ENCODE results near the gene KIR3DL3. TPM values are rescaled to one million over a fixed set of nuclear protein-coding genes. Genes with fewer than 3 reads are reported as not detected.
"Not testable (repeated sequence)": the region's sequence is repeated elsewhere in the genome, so short reads cannot be mapped to it uniquely, and the experiment has no call there.

KIR3DL3 gene
- total and polyA plus RNA-seq, 2 donors (not counting 1 experiment from before 2014, with no cell fraction given) = not detected

GRCh38 chr19:54770511-54770910, 46.3 kb downstream of the KIR3DL3 start:
- H3K9ac ChIP-seq (ENCODE audit: low read length); H3K36me3 ChIP-seq (replicated peaks in 1 of 2; ENCODE audit: control extremely low read depth in 1 of 2, control insufficient read depth in 1 of 2, extremely low read depth in 1 of 2, insufficient read depth in 2 of 2, low read length in 1 of 2); CTCF ChIA-PET; H3K9me3 ChIP-seq (ENCODE audit: control extremely low read depth in 1 of 3, control insufficient read depth in 2 of 3, insufficient read depth in 1 of 3, low read length in 2 of 3); H2AFZ ChIP-seq (ENCODE audit: insufficient read depth, low read depth, low read length, poor library complexity, severe bottlenecking); DNase-seq; H3K4me3 ChIP-seq (ENCODE audit: control extremely low read depth in 1 of 5, extremely low read depth in 1 of 5, insufficient read depth in 1 of 5, low read depth in 2 of 5, low read length in 4 of 5); H3K27me3 ChIP-seq (replicated peaks in 1 of 4; ENCODE audit: control extremely low read depth in 1 of 4, control insufficient read depth in 3 of 4, insufficient read depth in 4 of 4, low read length in 3 of 4); H3K27ac ChIP-seq (ENCODE audit: low read length in 2 of 2); H3K4me3 Mint-ChIP-seq; H3K4me1 Mint-ChIP-seq; intact Hi-C loops (cut with micrococcal nuclease); POLR2A ChIA-PET; ATAC-seq (ENCODE audit: low read depth); H3K9me3 Mint-ChIP-seq (ENCODE audit: insufficient read depth); H3K4me2 ChIP-seq (replicated peaks; ENCODE audit: low read depth, low read length, poor library complexity, severe bottlenecking); H4K20me1 ChIP-seq (ENCODE audit: control insufficient read depth, insufficient read depth, low read length, poor library complexity, severe bottlenecking); H3K27ac Mint-ChIP-seq; H3K4me1 ChIP-seq (ENCODE audit: control insufficient read depth in 2 of 2, insufficient read depth in 2 of 2, low read length in 2 of 2); H3K79me2 ChIP-seq (ENCODE audit: control insufficient read depth, insufficient read depth, low read length): not testable (repeated sequence)
- 96% methylated on average over 3 of the region's 4 CpGs for WGBS (ENCODE audit: insufficient coverage)
- peaks cover 11% of the 10 kb centered on the region for H3K27me3 Mint-ChIP-seq

DNA sequence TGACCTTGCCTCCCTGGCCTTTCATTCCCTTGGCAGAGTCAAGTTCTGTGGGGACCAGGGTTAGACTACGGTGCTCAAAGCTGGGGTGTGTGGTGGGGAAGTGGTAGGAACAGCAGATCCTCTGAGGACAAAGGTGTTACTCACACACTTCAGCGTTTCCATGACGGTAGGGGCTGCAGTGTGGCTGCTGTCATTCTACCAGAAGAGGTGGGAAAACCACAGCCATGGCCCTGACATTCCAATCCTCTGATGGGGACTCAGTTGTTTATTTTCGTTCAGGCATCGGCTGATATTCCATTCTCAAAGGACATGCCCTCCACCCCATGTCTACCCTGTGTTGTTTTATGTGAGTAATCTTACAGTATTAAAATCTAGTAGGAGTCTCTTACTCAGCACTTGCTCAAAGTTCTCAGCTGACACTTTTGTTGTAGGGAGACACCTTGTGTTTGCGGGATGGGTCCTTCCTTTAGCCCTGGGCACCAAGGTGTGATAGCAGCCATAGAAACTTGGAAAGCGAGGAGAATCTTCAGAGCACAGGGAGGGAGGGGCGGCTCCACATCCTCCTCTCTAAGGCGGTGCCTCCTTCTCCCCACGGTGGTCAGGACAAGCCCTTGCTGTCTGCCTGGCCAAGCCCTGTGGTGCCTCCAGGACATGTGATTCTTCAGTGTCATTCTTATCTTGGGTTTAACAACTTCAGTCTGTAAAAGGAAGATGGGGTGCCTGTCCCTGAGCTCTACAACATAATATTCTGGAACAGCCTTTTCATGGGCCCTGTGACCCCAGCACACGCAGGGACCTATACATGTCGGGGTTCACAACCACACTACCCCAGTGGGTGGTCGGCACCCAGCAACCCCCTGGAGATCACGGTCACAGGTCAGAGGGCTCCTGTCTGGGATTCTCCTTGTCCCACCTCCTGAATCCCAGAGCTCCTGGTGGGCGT, 47.0 kb downstream of the KIR3DL3 start:
- H3K4me2 ChIP-seq (replicated peaks; ENCODE audit: low read depth, low read length, poor library complexity, severe bottlenecking); H3K4me1 ChIP-seq (ENCODE audit: control insufficient read depth in 2 of 2, insufficient read depth in 2 of 2, low read length in 2 of 2); H3K4me1 Mint-ChIP-seq; H2AFZ ChIP-seq (ENCODE audit: insufficient read depth, low read depth, low read length, poor library complexity, severe bottlenecking); H3K9me3 ChIP-seq (ENCODE audit: control extremely low read depth in 1 of 3, control insufficient read depth in 2 of 3, insufficient read depth in 1 of 3, low read length in 2 of 3); H3K4me3 ChIP-seq (ENCODE audit: control extremely low read depth in 1 of 5, extremely low read depth in 1 of 5, insufficient read depth in 1 of 5, low read depth in 2 of 5, low read length in 4 of 5); CTCF ChIA-PET; DNase-seq; H3K27ac Mint-ChIP-seq; POLR2A ChIA-PET; H3K4me3 Mint-ChIP-seq; H3K27ac ChIP-seq (ENCODE audit: low read length in 2 of 2); H3K79me2 ChIP-seq (ENCODE audit: control insufficient read depth, insufficient read depth, low read length); H4K20me1 ChIP-seq (ENCODE audit: control insufficient read depth, insufficient read depth, low read length, poor library complexity, severe bottlenecking); H3K27me3 ChIP-seq (replicated peaks in 1 of 4; ENCODE audit: control extremely low read depth in 1 of 4, control insufficient read depth in 3 of 4, insufficient read depth in 4 of 4, low read length in 3 of 4); H3K9ac ChIP-seq (ENCODE audit: low read length); intact Hi-C loops (cut with micrococcal nuclease); H3K9me3 Mint-ChIP-seq (ENCODE audit: insufficient read depth); H3K36me3 ChIP-seq (replicated peaks in 1 of 2; ENCODE audit: control extremely low read depth in 1 of 2, control insufficient read depth in 1 of 2, extremely low read depth in 1 of 2, insufficient read depth in 2 of 2, low read length in 1 of 2); ATAC-seq (ENCODE audit: low read depth): not testable (repeated sequence)
- WGBS (ENCODE audit: insufficient coverage) = 79% methylated on average over 9 of the region's 15 CpGs
- H3K27me3 Mint-ChIP-seq = peaks cover 11% of the 10 kb centered on the region

GRCh38 chr19:54772666-54773065, 48.4 kb downstream of the KIR3DL3 start:
- ATAC-seq (ENCODE audit: low read depth); H3K4me2 ChIP-seq (replicated peaks; ENCODE audit: low read depth, low read length, poor library complexity, severe bottlenecking); H3K4me3 ChIP-seq (ENCODE audit: control extremely low read depth in 1 of 5, extremely low read depth in 1 of 5, insufficient read depth in 1 of 5, low read depth in 2 of 5, low read length in 4 of 5); DNase-seq; H4K20me1 ChIP-seq (ENCODE audit: control insufficient read depth, insufficient read depth, low read length, poor library complexity, severe bottlenecking); H3K9me3 ChIP-seq (ENCODE audit: control extremely low read depth in 1 of 3, control insufficient read depth in 2 of 3, insufficient read depth in 1 of 3, low read length in 2 of 3); H3K36me3 ChIP-seq (replicated peaks in 1 of 2; ENCODE audit: control extremely low read depth in 1 of 2, control insufficient read depth in 1 of 2, extremely low read depth in 1 of 2, insufficient read depth in 2 of 2, low read length in 1 of 2); POLR2A ChIA-PET; H3K4me1 ChIP-seq (ENCODE audit: control insufficient read depth in 2 of 2, insufficient read depth in 2 of 2, low read length in 2 of 2); H3K79me2 ChIP-seq (ENCODE audit: control insufficient read depth, insufficient read depth, low read length); H3K4me1 Mint-ChIP-seq; H3K9me3 Mint-ChIP-seq (ENCODE audit: insufficient read depth); intact Hi-C loops (cut with micrococcal nuclease); H3K27ac Mint-ChIP-seq; H3K9ac ChIP-seq (ENCODE audit: low read length); H3K27me3 ChIP-seq (replicated peaks in 1 of 4; ENCODE audit: control extremely low read depth in 1 of 4, control insufficient read depth in 3 of 4, insufficient read depth in 4 of 4, low read length in 3 of 4); H3K4me3 Mint-ChIP-seq; CTCF ChIA-PET; H2AFZ ChIP-seq (ENCODE audit: insufficient read depth, low read depth, low read length, poor library complexity, severe bottlenecking); H3K27ac ChIP-seq (ENCODE audit: low read length in 2 of 2): not testable (repeated sequence)
- WGBS (ENCODE audit: insufficient coverage) = 50% methylated on average over 1 of the region's 2 CpGs
- H3K27me3 Mint-ChIP-seq = peaks cover 11% of the 10 kb centered on the region

Measured in B cell (primary cell).